Muscle layer of duodenum (tissue), 2 donors: ENCODE data around the gene CNNM4.

Experiments used
- H3K27ac ChIP-seq: one replicate; pipeline ENCODE4 v1.7.0; 2013; ENCODE audit warnings: mild to moderate bottlenecking, low read length
- H3K27me3 ChIP-seq: one replicate; pipeline ENCODE4 v1.7.0; 2013; ENCODE audit warnings: low read depth, mild to moderate bottlenecking, control low read depth, low read length
- H3K36me3 ChIP-seq, 2 donors: one replicate each; pipeline ENCODE4 v1.7.0; 2013; ENCODE audit warnings: low read length in 2 of 2, control low read depth in 1 of 2, mild to moderate bottlenecking in 1 of 2; ENCODE audit not compliant: insufficient read depth in 2 of 2, control insufficient read depth in 1 of 2
- H3K4me1 ChIP-seq, 2 donors: one replicate each; pipeline ENCODE4 v1.7.0; 2013; ENCODE audit warnings: low read length in 2 of 2, mild to moderate bottlenecking in 2 of 2, control low read depth in 1 of 2, moderate library complexity in 1 of 2; ENCODE audit not compliant: insufficient read depth in 2 of 2, control insufficient read depth in 1 of 2
- H3K4me3 ChIP-seq, 2 donors: one replicate each; pipeline ENCODE4 v1.7.0; 2013; ENCODE audit warnings: low read length in 2 of 2, low read depth in 1 of 2, mild to moderate bottlenecking in 1 of 2
- H3K9me3 ChIP-seq, 2 donors: one replicate each; pipeline ENCODE4 v1.7.0; 2013; ENCODE audit warnings: low read length in 2 of 2, control low read depth in 1 of 2, mild to moderate bottlenecking in 1 of 2; ENCODE audit not compliant: control insufficient read depth in 1 of 2
- donor health status: healthy.

CNNM4 gene

DNA sequence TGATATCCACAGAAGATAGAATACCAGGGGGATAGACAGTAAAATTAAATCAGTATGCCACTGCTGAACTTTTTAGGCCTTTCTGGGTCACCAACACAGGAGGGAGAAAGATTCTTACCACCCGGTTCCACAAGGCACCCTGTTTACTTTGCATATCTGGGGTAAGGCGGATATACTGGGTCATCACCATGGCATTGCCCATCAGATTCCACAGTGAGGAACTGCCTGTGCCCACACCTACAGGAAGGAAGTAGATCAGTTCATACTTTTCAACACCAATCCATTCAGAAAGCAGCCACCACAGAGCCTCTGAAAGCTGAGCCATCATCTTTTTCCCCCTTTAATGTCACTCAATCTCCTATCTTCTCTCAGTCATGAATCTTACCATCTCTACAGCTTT, 22.9 kb upstream of the CNNM4 start:
- Histone ChIP-seq H3K27me3 (no peaks in the 10 kb centered on the region), H3K4me1 (peaks cover 4 to 13% of the 10 kb centered on the region in 2 donors), H3K27ac (no peak overlapping the region)

DNA sequence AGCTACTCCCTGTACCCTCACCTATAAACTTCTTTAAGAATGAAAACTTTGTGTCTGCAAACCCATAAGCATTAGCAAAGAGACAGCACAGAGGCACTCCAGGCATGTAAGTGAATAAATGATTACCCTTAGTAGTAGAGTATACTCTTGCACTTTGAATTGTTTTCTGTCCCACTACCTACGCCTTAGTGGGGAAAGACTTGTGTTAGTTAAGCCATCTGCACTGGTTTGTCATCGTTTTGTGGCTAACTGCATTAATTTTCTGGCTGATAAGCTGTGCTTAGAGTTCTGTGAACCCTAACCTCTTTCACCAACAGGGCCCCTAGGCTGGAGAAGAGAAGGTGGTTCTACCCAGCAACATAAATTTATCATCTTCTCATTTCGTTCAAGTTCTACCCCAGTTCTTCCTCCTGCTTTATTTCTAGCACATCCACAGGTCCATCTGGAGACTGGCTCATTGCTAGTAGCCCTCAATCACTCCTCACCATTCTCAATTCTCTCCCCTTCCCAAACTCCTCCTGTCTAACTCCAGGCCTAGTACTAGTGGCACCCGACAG, 21.5 kb upstream of the CNNM4 start:
- no peaks in the 10 kb centered on the region for H3K27me3 ChIP-seq
- H3K36me3 ChIP-seq = peaks cover 5 to 11% of the 10 kb centered on the region in 2 donors
- H3K9me3 ChIP-seq = no peaks in the 10 kb centered on the region
- H3K4me1 ChIP-seq = peaks cover 4 to 13% of the 10 kb centered on the region in 2 donors
- peak overlapping the region; percentile 5 for H3K27ac ChIP-seq
- H3K4me3 ChIP-seq = peak overlapping the region; percentile 53 to 86

More for the DNA sequence above, 22.9 kb upstream of the CNNM4 start:
- no peaks in the 10 kb centered on the region for H3K9me3 ChIP-seq
- H3K4me3 ChIP-seq = no peak overlapping the region
- H3K36me3 ChIP-seq = peaks cover 18 to 24% of the 10 kb centered on the region in 2 donors

DNA sequence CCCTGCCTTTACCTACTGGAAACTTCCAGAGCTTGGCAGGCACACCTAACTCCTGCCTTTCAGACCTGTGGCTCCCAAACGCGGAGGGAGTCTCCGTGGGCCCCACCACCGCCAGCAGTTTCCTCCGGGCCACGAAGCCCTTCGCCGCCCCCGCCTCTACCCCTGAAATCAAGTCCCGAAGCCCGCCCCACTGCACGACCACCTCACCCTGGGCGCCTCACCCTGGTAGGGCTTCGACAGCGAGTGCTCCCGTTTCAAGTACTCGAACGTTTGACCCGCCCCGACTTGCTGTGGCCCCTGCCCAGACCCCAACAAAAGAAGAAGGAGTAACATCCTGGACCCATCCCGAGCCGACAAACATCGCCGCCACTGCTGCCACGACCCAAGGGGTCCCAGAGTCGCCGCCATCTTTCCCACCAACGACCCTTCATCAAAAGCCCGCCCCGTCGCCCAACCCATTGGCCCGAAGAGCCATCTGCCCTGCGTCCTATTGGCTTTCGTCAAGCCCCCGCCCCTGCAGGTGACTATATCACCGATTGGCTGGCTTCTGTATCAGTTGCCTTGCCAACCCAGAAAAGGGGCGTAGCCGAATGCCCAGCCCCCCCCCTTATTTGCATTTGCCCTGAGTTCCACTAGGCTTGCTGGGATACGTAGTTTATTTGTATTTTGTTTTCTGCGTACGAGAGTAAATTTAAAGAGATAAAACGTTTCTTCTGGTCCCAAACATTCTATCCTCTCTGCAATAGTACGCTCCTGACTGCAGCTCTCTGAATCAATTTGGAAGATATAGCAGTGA, 20.9 kb upstream of the CNNM4 start, which contains the start of gene LMAN2L:
LMAN2L (minus strand) TSS at position 432 of the 796 bp plus-strand sequence; CDS start at position 408, 24 bp downstream.
- peak within 1 kb of the TSS; percentile 5 for H3K27ac ChIP-seq
- H3K27me3 ChIP-seq = no peaks in the 10 kb centered on the region
- peak within 1 kb of the TSS; percentile 58 to 86 for H3K4me3 ChIP-seq
- peaks cover 4 to 11% of the 10 kb centered on the region in 2 donors for H3K4me1 ChIP-seq
- H3K36me3 ChIP-seq = peaks cover 3 to 10% of the 10 kb centered on the region in 2 donors
- H3K9me3 ChIP-seq = no peaks in the 10 kb centered on the region

DNA sequence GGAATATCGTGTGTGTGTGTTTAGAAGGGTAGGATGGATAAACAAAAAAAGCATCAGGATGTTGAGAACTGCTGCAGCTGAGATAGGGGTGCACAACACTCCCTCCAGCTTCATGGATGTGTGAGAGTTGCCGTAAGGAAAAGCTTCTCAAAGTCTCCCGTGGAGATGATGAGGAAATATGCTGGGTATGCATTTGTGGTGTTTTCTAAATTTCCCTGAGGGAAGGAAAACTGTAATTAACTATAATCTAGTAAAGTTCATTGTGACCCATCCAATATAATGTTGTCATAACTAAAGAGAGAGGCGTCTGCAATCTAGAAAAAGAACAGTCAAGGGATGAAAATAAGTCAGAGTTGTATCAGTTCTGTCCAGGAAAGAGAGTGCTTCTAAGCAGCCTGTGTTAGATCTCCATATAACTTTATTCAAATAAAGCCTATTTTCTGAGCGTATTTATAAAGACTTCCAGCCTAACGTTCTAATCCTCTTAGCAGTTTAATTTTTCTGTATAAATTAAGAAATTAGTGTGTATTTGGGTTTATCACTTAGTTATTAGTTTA, 13.6 kb upstream of the CNNM4 start:
- Histone ChIP-seq H3K4me1 (no peaks in the 10 kb centered on the region), H3K4me3 (no peak overlapping the region), H3K36me3 (no peaks in the 10 kb centered on the region), H3K27ac (no peak overlapping the region), H3K27me3 (no peaks in the 10 kb centered on the region), H3K9me3 (no peaks in the 10 kb centered on the region)

DNA sequence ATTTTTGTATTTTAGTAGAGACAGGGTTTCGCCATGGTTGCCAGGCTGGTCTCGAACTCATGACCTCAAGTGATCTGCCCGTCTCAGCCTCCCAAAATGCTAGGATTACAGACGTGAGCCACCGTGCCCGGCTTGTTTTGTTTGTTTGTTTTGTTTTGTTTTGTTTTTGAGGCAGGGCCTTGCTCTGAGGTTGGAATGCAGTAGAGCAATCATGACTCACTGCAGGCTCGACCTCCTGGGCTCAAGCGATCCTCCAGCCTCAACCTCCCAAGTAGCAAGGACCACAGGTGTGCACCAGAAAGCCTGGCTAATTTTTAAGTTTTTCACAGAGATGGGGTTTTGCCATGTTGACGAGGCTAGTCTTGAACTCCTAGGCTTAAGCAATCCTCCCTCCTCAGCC, 8.9 kb upstream of the CNNM4 start:
- Histone ChIP-seq H3K9me3 (no peaks in the 10 kb centered on the region), H3K27me3 (no peaks in the 10 kb centered on the region), H3K27ac (no peak overlapping the region), H3K4me3 (no peak overlapping the region), H3K36me3 (no peaks in the 10 kb centered on the region), H3K4me1 (no peaks in the 10 kb centered on the region)

DNA sequence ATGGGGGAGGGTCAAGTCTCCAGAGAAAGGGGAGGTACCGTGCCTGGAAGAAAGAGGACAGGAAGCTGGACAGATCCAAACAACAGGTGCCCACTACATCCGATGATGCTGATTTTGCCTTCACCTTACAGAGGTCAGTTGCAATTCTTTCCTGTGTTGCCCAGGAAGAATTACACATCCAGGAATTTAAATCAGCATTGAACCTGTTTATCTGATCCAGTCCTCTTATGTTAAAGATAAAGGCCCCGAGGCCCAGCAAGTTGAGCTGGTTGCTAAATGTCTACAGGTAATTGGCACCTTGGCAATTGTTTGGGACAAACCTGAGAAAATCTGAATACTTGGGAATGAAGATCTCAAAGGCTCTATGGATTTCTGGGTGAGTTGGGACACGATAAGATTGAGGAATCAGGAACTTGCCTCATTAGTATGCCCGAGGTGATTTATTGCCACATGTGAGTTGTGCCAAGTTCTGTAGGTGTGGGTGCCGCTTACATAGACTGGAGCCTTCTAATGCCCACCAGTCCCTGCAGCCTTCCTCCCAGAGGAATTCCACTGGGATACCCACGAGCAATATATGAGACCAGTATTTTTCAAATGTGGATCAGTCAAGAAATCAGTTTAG, 6.9 kb upstream of the CNNM4 start:
- Histone ChIP-seq H3K27me3 (no peaks in the 10 kb centered on the region), H3K4me3 (no peak overlapping the region), H3K36me3 (no peaks in the 10 kb centered on the region), H3K27ac (no peak overlapping the region), H3K4me1 (no peaks in the 10 kb centered on the region), H3K9me3 (no peaks in the 10 kb centered on the region)

DNA sequence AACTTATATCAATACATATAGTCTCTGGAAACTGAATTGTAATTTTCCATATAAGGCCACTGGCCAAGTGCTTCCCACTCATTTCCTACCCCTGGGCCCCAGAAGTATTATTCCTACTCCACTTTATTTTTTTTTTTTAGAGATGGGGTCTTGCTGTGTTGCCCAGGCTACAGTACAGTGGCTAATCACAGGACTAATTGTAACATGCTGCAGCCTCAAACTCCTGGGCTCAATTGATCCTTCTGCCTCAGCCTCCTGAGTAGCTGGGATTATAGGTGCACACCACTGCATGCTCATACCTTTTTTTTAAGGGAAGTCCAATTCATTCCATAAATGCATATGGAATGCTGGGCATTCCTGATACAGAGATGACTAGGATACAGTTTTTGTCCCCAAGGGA, 6.4 kb upstream of the CNNM4 start:
- H3K36me3 ChIP-seq = no peaks in the 10 kb centered on the region
- H3K4me1 ChIP-seq = no peaks in the 10 kb centered on the region
- no peaks in the 10 kb centered on the region for H3K9me3 ChIP-seq
- no peak overlapping the region for H3K4me3 ChIP-seq
- H3K27me3 ChIP-seq = no peaks in the 10 kb centered on the region
- no peak overlapping the region for H3K27ac ChIP-seq

DNA sequence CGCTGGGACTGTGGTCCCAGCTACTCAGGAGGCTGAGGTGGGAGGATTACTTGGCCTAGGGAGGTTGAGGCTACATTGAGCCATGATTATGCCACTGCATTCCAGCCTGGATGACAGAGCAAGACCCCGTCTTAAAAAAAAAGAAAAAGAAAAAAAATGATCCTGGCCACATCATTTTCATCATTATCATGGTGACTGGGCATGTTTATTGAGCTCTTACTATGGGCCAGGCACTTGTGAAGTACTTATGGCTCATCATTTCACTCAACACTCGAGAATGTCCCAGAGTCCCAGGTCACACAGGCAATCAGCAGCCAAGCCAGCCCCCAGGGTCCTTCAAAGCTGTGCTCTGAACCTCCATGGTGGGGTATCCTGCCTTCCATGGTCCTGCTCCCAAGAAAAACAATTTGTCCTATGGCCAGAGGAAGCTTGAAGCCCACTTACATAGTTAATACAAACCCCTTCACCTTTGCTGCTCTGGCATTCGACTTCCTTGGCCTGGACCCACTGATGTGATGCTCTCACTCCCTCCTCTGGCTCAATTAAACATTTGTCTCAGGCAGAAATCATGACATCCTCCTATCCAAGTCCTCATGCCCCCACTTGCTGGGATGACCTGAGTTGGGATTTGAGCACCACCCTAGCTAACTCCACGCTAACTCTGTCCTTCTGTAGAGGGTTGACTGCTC, 3.8 kb upstream of the CNNM4 start:
- H3K4me1 ChIP-seq = peaks cover 11 to 15% of the 10 kb centered on the region in 2 donors
- no peak overlapping the region for H3K4me3 ChIP-seq
- H3K27ac ChIP-seq = no peak overlapping the region
- H3K27me3 ChIP-seq = no peaks in the 10 kb centered on the region
- no peaks in the 10 kb centered on the region for H3K9me3 ChIP-seq
- no peaks in the 10 kb centered on the region for H3K36me3 ChIP-seq

DNA sequence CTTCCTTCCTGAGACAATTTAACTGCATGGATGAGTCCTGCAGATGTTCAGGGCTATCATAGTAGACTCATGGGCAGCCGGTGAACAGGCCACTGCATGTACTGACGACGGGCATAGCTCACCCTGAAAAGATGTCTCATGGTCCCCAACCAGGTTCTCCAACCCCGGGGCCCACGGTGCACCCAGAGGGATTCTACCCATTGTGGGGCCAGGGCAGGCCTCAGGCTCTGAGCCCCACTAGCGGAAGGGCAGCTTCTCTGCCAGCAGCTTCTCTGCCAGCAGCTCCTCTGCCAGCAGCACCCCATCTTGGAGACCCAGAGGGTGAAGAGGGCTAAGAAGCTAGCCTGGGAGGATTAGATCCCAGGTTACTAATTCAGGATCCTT, 3.2 kb upstream of the CNNM4 start:
- Histone ChIP-seq H3K27ac (no peak overlapping the region), H3K27me3 (no peaks in the 10 kb centered on the region), H3K36me3 (no peaks in the 10 kb centered on the region), H3K4me1 (peaks cover 16 to 20% of the 10 kb centered on the region in 2 donors), H3K4me3 (no peak overlapping the region), H3K9me3 (no peaks in the 10 kb centered on the region)

DNA sequence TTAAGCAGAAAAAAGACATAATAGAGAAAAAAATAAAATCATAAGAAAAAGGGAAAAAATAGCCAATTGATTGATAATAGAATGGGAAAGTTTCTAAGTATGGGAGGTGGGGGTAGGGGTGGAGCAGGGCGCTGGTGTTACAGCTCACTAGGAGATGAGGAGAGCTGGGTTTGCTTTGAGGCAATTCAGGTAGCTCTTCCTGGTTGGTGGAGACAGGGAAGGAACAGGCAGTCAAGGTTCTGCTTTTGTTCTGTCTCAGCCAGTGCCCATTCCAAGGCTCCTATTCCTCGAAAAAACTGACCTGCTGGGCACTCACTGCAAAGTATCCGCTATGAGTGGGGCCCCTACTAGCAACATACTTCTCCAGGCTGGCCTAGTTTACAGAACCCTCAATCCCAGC, 1.7 kb upstream of the CNNM4 start:
- peaks cover 27 to 33% of the 10 kb centered on the region in 2 donors for H3K4me1 ChIP-seq
- H3K4me3 ChIP-seq = no peak overlapping the region
- H3K27ac ChIP-seq = no peak overlapping the region
- no peaks in the 10 kb centered on the region for H3K27me3 ChIP-seq
- H3K9me3 ChIP-seq = no peaks in the 10 kb centered on the region
- no peaks in the 10 kb centered on the region for H3K36me3 ChIP-seq

DNA sequence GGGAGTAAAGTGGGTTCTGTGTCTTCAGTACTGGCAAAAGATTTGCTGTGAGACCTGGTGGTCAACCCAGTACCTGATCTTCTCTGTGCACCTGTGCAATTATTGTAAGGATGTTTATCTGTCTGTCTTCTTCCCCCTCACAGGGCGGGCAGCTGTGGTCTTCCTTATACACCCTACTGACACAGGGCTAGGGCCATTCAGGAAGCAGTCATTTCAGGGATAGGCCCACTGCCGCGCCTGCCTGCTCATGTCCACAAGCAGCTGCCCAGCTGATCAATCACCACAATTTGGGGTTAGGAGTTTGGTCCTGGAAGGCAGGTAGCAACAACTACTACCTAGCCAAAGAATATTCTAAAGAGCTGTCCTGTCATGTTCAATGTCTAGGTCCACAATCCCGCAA, 1.2 kb upstream of the CNNM4 start:
- no peak overlapping the region for H3K27ac ChIP-seq
- no peaks in the 10 kb centered on the region for H3K9me3 ChIP-seq
- no peaks in the 10 kb centered on the region for H3K27me3 ChIP-seq
- H3K36me3 ChIP-seq = no peaks in the 10 kb centered on the region
- H3K4me1 ChIP-seq = peaks cover 29 to 39% of the 10 kb centered on the region in 2 donors
- no peak overlapping the region for H3K4me3 ChIP-seq
